Activated CD4-positive, alpha-beta T cell treated with anti-CD3 and anti-CD28 coated beads, Interleukin-2, amount 50 U/mL, for 4 hours (primary cell): ENCODE data around the gene SLC39A10.
"Not testable (repeated sequence)": the region's sequence is repeated elsewhere in the genome, so short reads cannot be mapped to it uniquely, and the experiment has no call there.

Source experiments
- DNase-seq, 2 experiments: peaks; one replicate each; pipeline ENCODE4 v3.0.0-alpha.2; 2020

SLC39A10 gene, protein sequence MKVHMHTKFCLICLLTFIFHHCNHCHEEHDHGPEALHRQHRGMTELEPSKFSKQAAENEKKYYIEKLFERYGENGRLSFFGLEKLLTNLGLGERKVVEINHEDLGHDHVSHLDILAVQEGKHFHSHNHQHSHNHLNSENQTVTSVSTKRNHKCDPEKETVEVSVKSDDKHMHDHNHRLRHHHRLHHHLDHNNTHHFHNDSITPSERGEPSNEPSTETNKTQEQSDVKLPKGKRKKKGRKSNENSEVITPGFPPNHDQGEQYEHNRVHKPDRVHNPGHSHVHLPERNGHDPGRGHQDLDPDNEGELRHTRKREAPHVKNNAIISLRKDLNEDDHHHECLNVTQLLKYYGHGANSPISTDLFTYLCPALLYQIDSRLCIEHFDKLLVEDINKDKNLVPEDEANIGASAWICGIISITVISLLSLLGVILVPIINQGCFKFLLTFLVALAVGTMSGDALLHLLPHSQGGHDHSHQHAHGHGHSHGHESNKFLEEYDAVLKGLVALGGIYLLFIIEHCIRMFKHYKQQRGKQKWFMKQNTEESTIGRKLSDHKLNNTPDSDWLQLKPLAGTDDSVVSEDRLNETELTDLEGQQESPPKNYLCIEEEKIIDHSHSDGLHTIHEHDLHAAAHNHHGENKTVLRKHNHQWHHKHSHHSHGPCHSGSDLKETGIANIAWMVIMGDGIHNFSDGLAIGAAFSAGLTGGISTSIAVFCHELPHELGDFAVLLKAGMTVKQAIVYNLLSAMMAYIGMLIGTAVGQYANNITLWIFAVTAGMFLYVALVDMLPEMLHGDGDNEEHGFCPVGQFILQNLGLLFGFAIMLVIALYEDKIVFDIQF

GRCh38 chr2:195656859-195657633, at the start of gene SLC39A10:
Gene SLC39A10 (plus strand): TSS chr2:195657226. CDS start chr2:195680043, 22,817 bp downstream.
- peak; percentile 96 to 98 for DNase-seq

DNA sequence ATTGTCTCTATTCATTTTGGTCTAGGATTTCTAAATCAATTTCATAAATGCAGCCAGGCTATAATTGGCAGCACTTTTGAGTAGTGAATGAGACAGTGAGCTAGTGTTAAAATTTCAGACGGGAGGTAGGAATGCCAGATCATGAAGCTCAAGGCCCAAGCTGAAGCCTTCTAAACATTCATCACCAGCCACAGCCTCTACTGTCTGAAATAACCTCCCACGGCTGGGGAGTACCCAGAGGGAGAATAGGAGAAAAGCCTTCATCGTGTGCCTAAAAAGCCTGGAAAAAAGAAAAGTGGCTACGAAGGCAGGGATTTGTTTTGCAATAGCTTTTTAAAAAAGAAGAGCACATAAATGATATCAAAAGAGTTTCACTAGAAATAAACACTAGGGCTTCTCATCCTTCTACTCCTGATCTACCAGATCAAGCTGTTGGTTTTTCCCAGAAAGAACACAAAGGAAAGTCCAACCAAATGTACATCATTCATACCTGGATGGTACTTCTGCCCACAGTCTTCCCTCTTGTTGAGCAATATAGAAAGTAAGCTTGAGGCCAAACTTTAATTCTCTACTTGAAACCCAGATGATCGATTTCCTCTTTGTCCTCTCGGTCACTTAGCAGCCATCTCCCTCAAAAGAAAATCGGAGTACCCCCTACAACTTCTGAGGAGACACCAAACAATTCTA, 48.1 kb upstream of the SLC39A10 start:
- DNase-seq, result no peak

DNA sequence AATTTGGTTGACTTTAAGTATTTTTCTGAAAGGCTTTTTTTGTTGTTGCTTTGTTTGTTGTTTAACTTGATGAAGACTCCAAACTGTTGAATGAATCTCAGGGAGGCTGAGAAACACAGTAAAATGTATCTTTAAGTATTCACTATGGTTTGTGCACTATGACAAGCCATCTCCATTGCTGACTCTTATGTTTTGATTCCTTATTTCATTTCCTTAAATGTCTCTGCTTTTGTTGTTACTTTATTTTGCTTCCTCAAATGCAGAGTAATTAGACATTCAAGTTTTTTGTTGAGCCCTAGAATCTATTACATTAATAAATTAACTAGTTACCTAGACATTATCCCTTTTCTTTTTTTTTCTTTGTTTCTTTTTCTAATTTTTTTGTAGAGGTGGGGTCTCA, 46.3 kb upstream of the SLC39A10 start:
- DNase-seq, result no peak

DNA sequence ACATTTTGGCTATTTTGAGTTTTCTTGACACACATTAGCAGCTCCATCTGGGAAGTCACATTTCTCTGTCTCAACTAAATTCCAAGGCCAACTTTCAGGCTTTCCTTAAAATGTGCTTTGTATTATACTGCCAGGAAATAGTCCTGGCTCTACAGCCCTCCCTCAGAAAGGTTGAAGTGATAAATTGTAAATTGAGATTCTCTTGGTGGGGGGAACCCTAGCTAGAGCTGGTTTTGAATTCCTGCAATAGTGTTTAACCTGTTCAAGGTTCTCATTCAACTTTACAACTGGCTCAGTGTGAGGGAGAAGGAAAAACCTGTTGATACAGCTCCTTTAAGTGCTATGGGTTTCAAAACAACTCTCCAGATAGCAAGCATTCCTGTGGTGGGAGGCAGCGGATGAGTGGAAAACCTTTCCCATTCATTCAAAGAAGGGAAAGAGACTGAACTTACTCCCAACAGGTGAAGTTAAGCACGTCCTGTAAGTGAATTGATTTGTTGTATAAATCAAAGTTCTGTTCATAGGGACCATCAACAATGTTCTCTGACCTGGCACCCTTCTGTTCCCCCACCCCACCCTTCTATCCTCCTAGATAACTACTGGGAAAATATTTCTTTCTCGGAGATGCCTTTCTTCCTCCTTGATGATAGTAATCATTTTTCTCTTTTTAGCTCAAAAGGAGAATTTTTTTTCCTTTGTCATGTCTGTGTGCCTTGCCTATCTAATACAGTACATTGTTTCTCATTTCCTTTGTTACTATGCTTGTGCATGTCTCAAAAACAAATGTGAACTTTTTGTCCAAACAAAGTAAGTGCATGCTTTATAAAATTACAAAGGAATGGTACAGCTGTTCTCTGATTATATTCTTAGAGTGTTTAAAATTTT, 44.2 kb upstream of the SLC39A10 start:
- no peak for DNase-seq

- DNase-seq, result no peak
Measured at GRCh38 chr2:195613922-195614321, 43.1 kb upstream of the SLC39A10 start.

- DNase-seq, result no peak
Measured at GRCh38 chr2:195619590-195619989, 37.4 kb upstream of the SLC39A10 start.

GRCh38 chr2:195620501-195620900, 36.5 kb upstream of the SLC39A10 start:
- no peak for DNase-seq

GRCh38 chr2:195622966-195623365, 34.1 kb upstream of the SLC39A10 start:
- no peak for DNase-seq

DNA sequence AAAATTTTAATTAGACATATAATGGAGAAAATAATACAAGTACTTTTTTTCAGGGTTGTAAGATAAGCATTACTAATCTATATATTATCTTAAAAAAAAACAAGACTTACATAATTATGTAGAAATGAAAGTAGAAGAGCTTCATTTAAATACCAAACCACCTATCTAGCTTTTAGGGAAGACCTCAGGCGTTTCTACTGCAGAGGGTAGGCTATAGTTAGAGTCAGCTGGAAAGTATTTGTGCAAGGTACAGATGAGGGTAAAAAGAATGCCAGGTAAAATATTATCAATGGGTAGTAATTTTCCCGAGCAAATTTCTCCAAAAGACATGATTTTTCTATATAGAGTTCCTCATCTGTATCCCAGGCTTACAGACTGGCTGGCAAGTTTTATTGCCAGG, 30.5 kb upstream of the SLC39A10 start:
- DNase-seq, result no peak

- DNase-seq, result no peak
Measured at GRCh38 chr2:195628666-195629065, 28.4 kb upstream of the SLC39A10 start.

GRCh38 chr2:195632856-195633572, 24.0 kb upstream of the SLC39A10 start:
- no peak for DNase-seq

DNA sequence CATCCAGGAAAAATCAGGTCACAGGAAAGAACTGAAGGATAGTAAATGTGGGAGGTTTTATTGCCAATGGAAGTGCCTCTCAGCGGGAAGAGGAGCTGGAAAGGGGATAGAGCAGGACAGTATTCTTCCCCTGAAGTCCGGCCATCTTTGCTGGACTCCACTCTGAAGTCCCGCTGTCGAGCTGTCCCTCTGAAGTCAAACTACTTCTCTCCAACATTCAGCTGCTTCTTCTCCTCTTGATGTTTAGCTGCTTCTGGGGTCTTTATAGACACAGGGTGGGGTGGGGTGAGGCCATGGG, 23.5 kb upstream of the SLC39A10 start:
- DNase-seq, result no peak

DNA sequence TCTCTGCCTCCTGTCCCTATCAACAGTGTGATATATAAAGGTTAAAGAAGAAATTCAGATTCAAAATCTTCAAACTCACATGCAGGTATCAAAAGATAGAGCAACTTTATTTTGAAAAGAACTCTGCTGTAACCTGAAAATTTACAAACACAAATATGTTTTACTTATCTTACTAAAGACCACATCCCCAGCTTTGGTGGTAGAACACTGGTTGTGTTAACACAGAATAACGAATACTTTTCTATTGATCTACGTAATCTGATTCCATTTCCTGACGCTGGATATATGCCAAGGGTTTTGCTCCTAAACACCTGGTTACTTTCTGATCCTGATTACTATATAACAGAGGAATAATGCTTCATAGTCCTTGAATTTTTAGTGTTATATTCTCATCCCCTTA, 23.1 kb upstream of the SLC39A10 start:
- DNase-seq, result no peak

GRCh38 chr2:195636890-195637289, 20.1 kb upstream of the SLC39A10 start:
- no peak for DNase-seq

- DNase-seq, result no peak
Measured at GRCh38 chr2:195638750-195639149, 18.3 kb upstream of the SLC39A10 start.

DNA sequence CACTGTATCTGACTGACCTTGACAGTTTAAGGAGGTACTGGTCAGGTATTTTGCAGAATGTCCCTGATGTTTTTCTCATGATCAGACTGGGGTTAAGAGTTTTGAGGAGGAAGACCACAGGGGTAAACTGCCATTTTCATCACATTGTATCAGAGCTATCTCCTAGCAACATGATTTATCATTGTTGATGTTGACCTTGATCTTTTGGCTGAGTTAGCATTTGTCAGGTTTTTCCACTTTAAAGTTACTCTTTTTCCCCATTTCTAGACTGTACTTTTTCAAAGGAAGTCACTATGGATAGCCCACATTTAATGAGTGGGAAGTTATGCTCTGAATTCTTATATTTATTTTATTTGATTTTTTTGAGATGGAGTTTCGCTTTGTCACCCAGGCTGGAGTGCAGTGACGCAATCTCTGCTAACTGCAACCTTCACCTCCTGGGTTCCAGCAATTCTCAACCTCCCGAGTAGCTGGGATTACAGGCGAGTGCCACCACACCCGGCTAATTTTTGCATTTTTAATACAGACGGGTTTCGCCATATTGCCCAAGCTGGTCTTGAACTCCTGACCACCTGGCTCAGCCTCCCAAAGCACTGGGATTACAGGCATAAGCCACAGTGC, 17.7 kb upstream of the SLC39A10 start:
- DNase-seq, result no peak

DNA sequence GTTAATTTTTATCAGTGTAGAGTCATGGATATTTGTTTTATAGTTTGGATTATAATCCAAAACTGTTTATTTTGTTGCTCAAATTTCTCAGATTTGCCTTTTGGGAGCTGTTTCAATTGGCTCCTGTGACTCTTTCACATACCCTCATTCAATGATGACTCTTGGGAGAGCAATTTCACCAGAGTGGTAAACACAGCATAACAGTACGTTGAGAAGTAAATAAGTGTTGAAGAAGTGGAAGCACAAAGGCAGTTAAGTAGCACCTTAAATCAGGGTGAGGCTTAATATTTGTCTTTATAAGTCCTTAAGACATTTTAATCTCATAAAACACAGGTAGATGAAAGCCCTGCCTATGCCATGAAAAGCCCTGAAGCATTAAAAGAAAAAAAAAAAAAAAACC, 17.1 kb upstream of the SLC39A10 start:
- DNase-seq, result no peak

GRCh38 chr2:195642027-195642678, 14.9 kb upstream of the SLC39A10 start:
- no peak for DNase-seq

DNA sequence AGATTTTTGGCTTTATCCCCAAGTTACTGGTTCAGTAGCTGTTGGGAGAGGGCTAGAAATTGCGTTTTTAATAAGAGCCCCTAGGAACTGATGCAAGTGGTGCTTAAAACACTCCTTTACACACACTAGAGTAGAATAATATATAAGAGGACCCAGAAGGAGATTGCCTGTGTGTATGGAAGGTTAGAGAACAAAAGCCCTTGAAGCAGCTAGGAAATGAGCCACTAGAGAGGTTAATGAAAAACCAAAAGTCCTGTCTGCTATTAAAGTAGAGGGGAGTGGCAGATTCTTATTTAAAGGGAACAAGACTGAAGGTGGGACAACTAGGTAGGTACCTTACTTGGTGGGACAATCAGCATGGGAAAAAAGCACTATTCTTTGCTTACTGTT, 14.4 kb upstream of the SLC39A10 start:
- DNase-seq, result no peak

- not testable (repeated sequence) for DNase-seq
Measured at GRCh38 chr2:195644708-195645107, 12.3 kb upstream of the SLC39A10 start.
